Anterior cingulate cortex (tissue), 58 donors: ENCODE data around the gene SGCA.
A peak's percentile ranks its signal among the peaks of the same experiment; 100 is the strongest.

Experiments
- DNase-seq, 58 donors: peaks; one replicate each; lab custom pipeline; 2025; lab: John Stamatoyannopoulos, UW

Gene SGCA

GRCh38 chr17:50146927-50147665, 18.7 kb upstream of the SGCA start:
- peak in 10 of 58 donors; percentile 17 to 39 (median 30) for DNase-seq

DNA sequence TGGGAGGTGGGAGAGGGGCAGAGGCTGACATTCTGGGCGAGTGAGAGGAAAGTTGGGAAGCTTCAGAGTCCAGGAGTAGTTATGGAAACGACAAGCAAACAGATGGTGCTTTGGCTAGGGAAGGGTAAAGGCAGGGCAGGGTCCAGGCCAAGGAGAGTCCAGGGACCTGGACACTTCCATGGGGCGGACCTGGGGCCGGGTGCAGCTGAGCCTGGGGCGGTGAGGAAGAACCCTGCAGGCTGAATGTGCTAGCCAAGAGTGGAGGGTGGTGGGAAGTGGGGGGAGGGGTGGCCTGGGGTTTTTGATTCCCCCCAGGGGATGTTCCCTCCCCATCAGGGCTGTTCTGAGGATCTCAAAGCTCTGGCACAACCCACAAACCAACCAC, 18.0 kb upstream of the SGCA start:
- DNase-seq: peak in 12 of 58 donors; percentile 28 to 73 (median 64)

DNA sequence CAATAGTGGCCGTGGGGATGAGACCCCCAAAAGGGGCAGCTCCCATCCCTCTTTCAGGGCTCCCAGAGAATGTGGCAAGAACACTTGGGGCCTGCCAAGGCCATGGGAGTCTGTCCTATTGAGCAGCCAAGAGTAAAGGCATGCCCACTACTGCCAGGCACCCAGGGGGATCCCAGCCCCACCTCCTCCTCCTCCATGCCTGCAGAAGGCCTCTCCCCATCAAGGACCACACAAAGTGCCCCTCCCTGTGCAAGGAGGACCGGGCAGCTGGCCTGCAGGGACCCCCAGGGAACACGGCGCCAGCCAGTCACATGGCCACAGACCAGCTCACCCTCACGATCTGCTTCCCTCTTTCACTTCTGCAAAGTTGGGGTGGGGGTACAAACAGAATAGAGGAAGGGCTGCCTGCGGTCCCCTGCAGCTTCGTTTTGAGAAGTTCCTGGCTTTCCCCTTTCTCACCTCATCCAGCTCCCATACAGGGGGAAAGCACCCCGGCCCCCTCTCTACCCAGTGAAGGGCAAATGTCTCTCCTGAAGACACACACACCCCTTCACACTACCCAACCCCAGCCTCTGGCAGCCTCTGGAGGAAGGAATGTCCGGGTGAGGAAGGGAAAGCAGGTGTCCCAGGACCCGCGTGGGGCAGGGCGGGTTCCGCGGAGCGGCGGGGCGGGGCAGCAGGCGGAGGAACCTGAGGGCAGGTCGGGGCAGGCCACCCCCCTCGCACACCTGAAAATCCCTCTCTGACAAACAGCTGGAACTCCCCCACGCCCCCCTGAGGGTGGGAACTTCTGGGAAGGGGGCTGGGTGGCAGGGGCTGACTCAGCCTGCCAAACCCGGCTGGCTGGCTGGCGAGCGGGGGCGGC, 17.3 kb upstream of the SGCA start:
- peak in 45 of 58 donors; percentile 28 to 86 (median 60) for DNase-seq

DNA sequence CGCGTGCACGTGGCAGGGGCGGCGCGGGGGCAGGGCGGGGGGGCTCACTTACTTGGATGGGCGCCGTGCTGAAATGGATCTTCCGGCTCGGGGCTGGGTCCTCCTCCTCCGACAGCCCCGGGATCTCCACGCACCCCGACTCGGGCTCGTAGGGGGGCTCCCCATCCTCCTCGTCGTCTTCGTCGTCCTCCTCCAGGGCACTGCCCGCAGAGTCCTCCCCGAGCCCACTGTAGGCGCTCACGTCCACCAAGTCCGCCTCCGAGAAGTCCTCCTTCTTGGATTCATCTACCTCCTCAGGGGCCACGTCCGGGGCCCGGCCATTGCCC, 16.8 kb upstream of the SGCA start:
- DNase-seq: peak in 14 of 58 donors; percentile 26 to 67 (median 40)

GRCh38 chr17:50149417-50150353, 16.1 kb upstream of the SGCA start:
- peak in 20 of 58 donors; percentile 7 to 54 (median 28) for DNase-seq

- DNase-seq: peak in 1 of 58 donors; percentile 54
These were observed 15.3 kb upstream of the SGCA start, which contains the start of gene PPP1R9B for GRCh38 chr17:50150354-50151040. PPP1R9B (minus strand) TSS chr17:50150677; CDS start chr17:50150513, 164 bp downstream.

- DNase-seq: peak; percentile 32 to 93 (median 84)
These were observed 14.5 kb upstream of the SGCA start for GRCh38 chr17:50151041-50151936.

DNA sequence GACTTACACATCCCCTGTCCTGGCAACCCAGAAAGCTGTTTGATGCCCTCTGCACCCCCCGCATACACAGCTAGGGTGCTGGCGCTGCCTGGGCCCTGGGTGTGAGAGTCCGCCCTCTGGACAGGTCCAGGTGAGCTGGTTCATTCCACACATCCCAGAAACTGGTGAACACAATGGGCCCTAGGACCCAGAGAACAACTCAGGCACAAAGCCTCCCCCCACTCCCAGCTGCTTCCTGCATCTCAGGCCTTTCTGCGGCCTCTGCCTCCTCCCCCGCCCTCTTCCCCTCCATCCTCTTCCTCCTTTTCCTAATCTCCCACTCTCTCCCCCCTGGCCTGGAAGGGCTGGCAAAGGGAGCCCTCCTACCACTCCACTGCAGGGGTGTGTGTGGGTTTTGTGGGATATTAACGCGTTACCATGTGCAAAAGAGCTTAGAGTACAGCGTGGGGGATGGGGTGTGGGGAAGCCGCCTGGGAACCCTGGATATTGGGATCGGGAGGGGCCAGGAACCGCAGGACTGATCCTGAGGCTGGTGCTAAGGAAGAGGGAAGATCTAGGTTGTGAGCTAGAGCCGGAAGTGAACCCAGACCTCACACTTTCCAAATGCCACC, 13.8 kb upstream of the SGCA start:
- peak; percentile 34 to 92 (median 84) for DNase-seq

- DNase-seq: no peak
These were observed 13.1 kb upstream of the SGCA start for GRCh38 chr17:50152736-50153135.

DNA sequence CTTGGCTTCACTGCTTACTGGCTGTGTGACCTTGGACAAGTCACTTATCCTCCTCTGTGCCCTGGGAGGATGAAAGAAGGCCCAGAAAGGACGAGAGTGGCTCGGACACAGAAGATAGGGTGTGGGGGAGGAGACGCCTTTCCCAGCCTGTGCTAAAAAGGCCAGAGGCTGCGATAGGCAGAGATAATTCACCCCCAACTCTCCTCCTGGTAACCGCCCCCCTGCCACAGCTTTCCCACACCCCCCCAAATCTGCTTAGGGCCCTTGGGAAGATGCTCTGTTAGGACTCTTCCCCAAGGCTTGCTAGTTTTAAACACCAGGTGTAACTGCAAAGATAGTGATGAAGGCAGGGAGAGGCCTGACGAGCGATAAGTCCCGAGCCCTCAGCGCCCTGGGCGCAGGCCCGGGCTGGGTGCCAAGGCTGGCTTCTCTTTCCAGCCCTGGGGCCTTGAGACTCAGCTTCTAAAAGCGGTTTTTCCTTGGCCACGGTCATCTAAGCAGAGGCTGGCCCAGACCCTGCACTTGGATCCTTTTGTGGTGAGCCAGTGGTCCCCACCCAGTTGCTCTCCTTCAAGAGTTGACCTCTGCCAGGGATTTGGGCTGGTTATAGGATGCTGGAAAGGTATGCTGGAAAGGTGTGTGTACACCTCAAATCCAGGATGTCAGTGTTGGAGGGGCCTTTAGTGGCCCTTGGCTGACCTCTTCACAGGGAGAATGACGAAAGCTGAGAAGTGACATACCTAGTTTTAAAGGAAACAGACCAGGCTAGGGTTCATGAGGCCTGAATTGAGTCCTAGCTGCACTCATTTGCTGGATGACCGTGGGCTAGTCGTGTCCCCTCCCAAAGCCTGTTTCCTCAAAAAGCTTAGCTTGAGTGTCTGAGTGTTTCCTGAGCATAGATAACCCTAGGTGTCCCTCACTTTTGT, 11.9 kb upstream of the SGCA start:
- peak in 4 of 58 donors; percentile 17 to 30 (median 25) for DNase-seq

GRCh38 chr17:50154604-50155003, 11.2 kb upstream of the SGCA start:
- DNase-seq: no peak

DNA sequence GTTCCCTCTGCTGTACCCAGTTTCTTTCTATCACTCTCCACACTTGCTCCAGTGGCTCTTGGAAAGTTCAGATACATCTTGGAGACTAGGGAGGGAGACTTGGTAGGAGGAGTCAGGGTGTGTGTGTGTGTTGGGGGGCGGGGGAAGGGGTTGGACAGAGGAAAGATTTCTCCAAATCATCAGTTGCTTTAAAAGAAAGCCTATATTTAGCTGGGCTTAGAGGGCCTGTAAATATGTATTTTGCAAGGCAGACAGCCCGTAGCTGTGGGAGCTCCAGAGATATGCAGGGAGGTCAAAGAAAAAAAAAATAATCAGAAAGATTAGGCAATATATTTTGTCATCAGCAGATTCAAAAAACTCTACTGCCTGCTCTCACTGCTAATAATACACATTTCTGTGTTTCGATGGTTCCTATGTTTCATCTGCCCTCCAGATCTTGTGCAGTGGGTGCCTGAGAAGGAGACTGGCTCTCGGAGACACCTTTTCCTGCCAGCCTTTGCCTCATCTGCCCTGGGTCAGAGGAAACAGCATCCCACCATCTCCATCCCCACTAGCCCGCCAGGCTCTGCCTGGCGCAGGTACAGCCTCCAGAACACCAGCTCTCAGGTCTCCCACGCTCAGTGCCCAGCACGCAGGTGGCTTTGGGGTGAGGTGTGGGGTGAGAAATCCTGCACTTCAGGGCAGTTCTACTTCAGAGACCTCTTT, 10.5 kb upstream of the SGCA start:
- DNase-seq: no peak

- no peak for DNase-seq
These were observed 7.9 kb upstream of the SGCA start for GRCh38 chr17:50157891-50158290.

GRCh38 chr17:50161023-50161910, 4.5 kb upstream of the SGCA start:
- peak in 57 of 58 donors; percentile 68 to 93 (median 86) for DNase-seq

- no peak for DNase-seq
These were observed 3.9 kb upstream of the SGCA start for GRCh38 chr17:50161911-50162288.
